CMK (cell line): ENCODE data around the gene MZT2B.
"Not testable (repeated sequence)": the region's sequence is repeated elsewhere in the genome, so short reads cannot be mapped to it uniquely, and the experiment has no call there.

Source experiments
- DNase-seq: peaks from one replicate; pipeline ENCODE4 v3.0.0-alpha.2; 2010; ENCODE audit warnings: low read depth

The MZT2B gene, protein sequence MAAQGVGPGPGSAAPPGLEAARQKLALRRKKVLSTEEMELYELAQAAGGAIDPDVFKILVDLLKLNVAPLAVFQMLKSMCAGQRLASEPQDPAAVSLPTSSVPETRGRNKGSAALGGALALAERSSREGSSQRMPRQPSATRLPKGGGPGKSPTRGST

GRCh38 chr2:130181880-130182682 lies at the start of gene MZT2B:
Gene MZT2B (plus strand): TSS chr2:130182262. CDS start chr2:130182283, 21 bp downstream.
- DNase-seq: peak; percentile 35

DNA sequence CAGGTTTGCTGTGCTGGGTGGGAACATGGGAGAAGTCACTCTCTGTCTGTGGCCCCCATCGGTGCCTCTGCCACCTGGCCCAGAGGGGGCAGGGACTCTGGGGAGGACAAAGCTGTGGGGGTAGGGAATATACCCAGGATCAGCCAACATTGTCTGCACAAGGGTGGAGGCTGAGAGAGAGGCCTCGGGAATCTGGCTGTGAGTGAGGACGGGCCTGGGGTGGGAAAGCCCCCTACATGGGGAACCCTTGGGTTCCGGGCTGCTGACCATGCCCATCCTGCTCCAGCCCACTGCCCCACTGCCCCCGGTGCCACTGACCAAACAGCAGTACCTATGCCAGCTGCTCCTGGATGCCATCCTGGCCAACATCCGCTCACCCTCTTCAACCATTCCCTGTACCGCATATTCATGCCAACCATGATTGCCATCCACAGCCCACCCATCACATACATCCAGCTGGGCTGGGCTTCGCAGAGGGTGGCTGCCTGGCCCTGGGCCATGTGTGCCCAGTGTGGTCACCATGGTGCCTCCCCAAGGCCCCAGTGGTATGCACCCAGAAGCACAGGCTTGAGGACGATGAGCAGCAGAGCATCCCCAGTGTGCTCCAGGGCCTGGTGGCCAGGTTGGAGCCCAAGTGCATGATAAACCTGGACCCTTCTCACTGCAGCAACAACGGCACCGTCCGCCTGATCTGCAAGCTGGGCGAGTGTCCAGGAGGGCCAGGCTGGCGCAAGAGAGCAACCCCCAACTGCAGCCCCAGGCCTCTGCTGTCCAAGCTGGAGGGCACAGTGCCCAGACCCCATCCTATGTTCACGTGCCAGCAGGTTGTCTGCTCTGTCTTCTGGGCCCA lies 46.1 kb upstream of the MZT2B start:
- no peak for DNase-seq

- DNase-seq: not testable (repeated sequence)
Measured at GRCh38 chr2:130136546-130136945, 45.5 kb upstream of the MZT2B start.

GRCh38 chr2:130137118-130137517 lies 44.9 kb upstream of the MZT2B start:
- not testable (repeated sequence) for DNase-seq

- not testable (repeated sequence) for DNase-seq
Measured at GRCh38 chr2:130138326-130138725, 43.7 kb upstream of the MZT2B start.

- not testable (repeated sequence) for DNase-seq
Measured at GRCh38 chr2:130138841-130139251, 43.2 kb upstream of the MZT2B start.

GRCh38 chr2:130139331-130140280 lies 42.5 kb upstream of the MZT2B start:
- not testable (repeated sequence) for DNase-seq

- DNase-seq: not testable (repeated sequence)
Measured at GRCh38 chr2:130140516-130140915, 41.5 kb upstream of the MZT2B start.

DNA sequence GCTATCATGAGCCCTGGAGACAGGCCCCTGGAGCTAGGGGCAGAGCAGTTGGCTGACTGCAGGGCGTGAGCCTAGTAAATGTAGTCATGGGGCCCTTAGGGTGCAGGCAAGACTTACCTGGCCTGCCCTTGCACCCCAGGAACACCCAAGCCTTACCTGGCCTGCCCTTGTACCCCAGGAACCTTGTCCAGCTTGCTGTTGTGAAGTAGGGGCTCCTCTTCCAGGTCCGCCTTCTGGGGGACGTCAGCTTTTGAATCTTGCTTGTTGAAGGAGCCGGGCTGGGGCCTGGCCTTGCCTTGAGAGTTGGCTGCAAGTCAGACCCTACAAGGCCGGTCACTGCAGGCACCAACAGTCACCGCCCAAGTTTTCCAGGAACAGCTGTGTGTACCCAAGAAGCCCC lies 41.1 kb upstream of the MZT2B start:
- not testable (repeated sequence) for DNase-seq

- DNase-seq: not testable (repeated sequence)
Measured at GRCh38 chr2:130141645-130142370, 40.3 kb upstream of the MZT2B start.

DNA sequence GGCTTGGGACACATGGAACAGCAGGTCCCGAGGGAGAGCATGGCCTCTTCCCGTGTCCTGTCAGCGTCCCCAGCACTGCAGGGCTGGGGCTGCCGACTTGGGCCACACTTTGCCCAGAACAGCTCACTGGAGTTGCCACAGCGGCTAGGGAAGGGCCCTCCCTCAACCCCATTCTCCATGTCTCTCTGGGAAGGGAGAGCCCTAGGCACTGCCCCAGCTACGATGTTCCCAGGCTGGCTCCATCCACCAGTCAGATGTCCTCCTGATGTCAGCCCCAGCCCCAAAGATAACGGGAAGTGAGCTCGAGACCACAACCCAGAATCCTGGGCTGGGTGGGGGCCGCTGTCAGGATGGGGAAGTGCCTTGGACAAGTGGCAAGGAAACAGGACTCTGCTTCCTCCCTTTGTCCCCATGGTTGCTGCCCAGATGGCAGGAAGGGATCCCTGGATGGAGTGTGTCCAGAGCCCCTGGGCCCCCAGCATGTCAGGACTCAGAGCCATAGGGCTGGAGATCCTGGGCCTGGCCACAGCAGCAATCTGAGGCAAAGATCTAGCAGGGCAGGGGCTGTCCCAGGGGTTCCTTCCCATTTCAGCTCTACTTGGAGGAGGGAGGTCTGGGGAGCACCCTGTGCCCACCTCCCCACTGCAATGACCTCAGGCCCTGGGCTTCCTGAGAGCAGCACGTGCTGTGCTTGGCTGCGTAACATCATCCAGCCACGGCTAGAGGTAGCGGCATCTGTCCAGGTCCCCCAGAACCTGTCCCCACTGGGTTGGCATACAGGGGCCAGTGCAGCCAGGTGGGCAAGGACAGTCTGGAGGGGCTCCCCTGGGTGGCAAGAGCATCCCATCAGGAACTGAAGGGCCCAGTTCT lies 39.4 kb upstream of the MZT2B start:
- not testable (repeated sequence) for DNase-seq

DNA sequence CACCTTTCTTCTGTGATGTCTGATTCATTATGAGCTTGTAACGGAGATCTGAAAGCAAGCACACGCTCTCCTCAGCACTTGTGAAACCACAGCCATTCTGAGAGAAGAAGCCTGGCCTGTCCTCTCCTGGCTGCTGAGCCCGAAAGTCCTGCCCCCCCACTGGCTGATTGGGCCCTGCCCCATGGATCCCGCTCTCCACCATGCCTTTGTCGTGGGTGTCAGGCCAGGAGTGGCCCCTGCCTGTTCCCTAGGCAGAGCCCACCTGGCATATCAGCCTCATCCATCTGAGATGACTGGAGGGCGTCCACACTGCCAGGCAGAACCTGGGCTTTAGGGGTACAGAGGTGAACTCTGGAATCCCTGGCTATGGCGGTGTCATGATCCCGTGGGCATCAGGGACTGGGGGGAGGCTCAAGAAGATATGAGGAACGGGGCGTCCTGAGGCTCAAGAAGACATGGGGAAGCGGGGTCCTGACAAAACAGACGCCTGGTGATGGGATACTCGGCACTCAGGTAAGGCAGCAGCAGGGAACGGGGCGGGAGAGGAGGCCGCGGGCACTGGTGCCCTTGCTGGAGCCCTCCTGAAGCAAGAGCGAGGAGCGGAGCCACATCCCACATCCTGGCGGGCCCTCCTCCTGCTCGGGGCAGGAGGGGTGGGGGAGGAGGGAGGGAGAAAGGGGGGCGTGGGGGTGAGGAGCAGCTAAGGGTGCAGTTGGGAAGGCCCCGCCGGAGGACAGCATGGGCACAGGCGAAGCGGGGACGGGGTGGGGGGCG lies 38.6 kb upstream of the MZT2B start:
- DNase-seq: not testable (repeated sequence)

GRCh38 chr2:130145006-130145414 lies 37.1 kb upstream of the MZT2B start, which contains the start of gene CCDC74B:
Gene CCDC74B (minus strand): TSS chr2:130145112. CDS start chr2:130144996, 116 bp downstream.
- not testable (repeated sequence) for DNase-seq

- not testable (repeated sequence) for DNase-seq
Measured at GRCh38 chr2:130148515-130148914, 33.5 kb upstream of the MZT2B start.

- DNase-seq: no peak
Measured at GRCh38 chr2:130150181-130151144, 31.6 kb upstream of the MZT2B start.

- DNase-seq: not testable (repeated sequence)
Measured at GRCh38 chr2:130151145-130151512, 30.9 kb upstream of the MZT2B start.

GRCh38 chr2:130152136-130152815 lies 29.8 kb upstream of the MZT2B start:
- DNase-seq: not testable (repeated sequence)
